K562 (cell line): Measurements from ENCODE around the gene MARCKSL1. TPM values are rescaled to one million over a fixed set of nuclear protein-coding genes. Genes with fewer than 3 reads are reported as not detected.

Source experiments
- GABPA ChIP-seq: fragments of 200-800 bp; sonication (Bioruptor generic); conservative IDR thresholded peaks from 2 replicates; pipeline ENCODE4 v1.6.1; 2016; ENCODE audit warnings: low read depth, missing genetic modification characterization, missing compliant biosample characterization
- NFXL1 ChIP-seq: fragments of 450-650 bp; formaldehyde crosslinking; IDR thresholded peaks from 2 replicates; pipeline ENCODE4 v1.4.0; 2021; ENCODE audit warnings: mild to moderate bottlenecking
- NR0B1 ChIP-seq: fragments of 450-650 bp; IDR thresholded peaks from one replicate; pipeline ENCODE4 v1.6.1; 2018; ENCODE audit warnings: mild to moderate bottlenecking, moderate library complexity; ENCODE audit not compliant: partially characterized antibody
- NUFIP1 ChIP-seq: fragments of 450-650 bp; IDR thresholded peaks from 2 replicates; pipeline ENCODE4 v1.6.1; 2018; ENCODE audit not compliant: partially characterized antibody
- POLR2AphosphoS2 ChIP-seq: IDR thresholded peaks from 2 replicates; pipeline ENCODE4 v1.6.1; 2012; ENCODE audit warnings: low read length, improper control_type of control experiment
- RBFOX2 ChIP-seq: fragments of 200-400 bp; formaldehyde crosslinking; IDR thresholded peaks from 2 replicates; pipeline ENCODE4 v1.6.1; 2017; ENCODE audit warnings: low read depth, mild to moderate bottlenecking, low read length, moderate library complexity
- SNRNP70 ChIP-seq: fragments of 200-400 bp; formaldehyde crosslinking; optimal IDR thresholded peaks from 2 replicates; pipeline ENCODE3; 2017; ENCODE audit warnings: low read depth, low read length
- TAL1 ChIP-seq: fragments of 450-650 bp; IDR thresholded peaks from 2 replicates; pipeline ENCODE4 v1.6.1; 2016; ENCODE audit warnings: mild to moderate bottlenecking
- ZSCAN29 ChIP-seq: fragments of 450-650 bp; IDR thresholded peaks from 2 replicates; pipeline ENCODE4 v1.6.1; 2017
- polyA plus RNA-seq, 8 experiments: library from polyadenylated mRNA; depleted of rRNA in 4 of 8; stranded (reverse) in 5 of 8; unstranded in 3 of 8; fragments of >200 nt; fragmentation: Nextera tagmentation in 2 of 8; fragmentation: Illumina TruSeq in 1 of 8; extraction: Ambion mirVana in 2 of 8; extraction: Trizol in 1 of 8; gene quantifications; 2 replicates each; pipeline versions ENCODE4 v1.2.1 to v1.2.3, GENCODE V29; 2011 to 2014; ENCODE audit warnings: inconsistent platforms in 1 of 8, missing spikeins in 1 of 8
- total RNA-seq, 7 experiments: library from RNA; depleted of rRNA in 6 of 7; stranded (reverse); fragments of >200 nt in 6 of 7; fragmentation: Illumina TruSeq in 2 of 7; extraction: Trizol in 2 of 7; gene quantifications; 2 replicates each; pipeline versions ENCODE4 v1.2.1 to v1.2.3, GENCODE V29; 2011 to 2021; ENCODE audit warnings: low replicate concordance in 1 of 7
- TF ChIP-seq, protein P1 (sequence below): fragments of 250-450 bp; sonication (Bioruptor Pico); IDR thresholded peaks from 2 replicates; pipeline ENCODE4 v1.5.0; 2020; ENCODE audit warnings: mild to moderate bottlenecking

Gene MARCKSL1
- total and polyA plus RNA-seq, 9 of the 15 experiments (the other 6 are each of a cell fraction or from before 2014, with no cell fraction given): 14.7 to 325 (median 155) TPM

- TF ChIP-seq POLR2AphosphoS2 (peak; percentile 31; the same call in 1 of the 2 replicates), RBFOX2 (peak; percentile 53), ZSCAN29 (no peak), NR0B1 (no peak), NUFIP1 (no peak), TAL1 (no peak), SNRNP70 (no peak), NFXL1 (CRISPR knock-in tag) (no peak), GABPA (tag) (no peak)
- TF ChIP-seq, protein P1, sequence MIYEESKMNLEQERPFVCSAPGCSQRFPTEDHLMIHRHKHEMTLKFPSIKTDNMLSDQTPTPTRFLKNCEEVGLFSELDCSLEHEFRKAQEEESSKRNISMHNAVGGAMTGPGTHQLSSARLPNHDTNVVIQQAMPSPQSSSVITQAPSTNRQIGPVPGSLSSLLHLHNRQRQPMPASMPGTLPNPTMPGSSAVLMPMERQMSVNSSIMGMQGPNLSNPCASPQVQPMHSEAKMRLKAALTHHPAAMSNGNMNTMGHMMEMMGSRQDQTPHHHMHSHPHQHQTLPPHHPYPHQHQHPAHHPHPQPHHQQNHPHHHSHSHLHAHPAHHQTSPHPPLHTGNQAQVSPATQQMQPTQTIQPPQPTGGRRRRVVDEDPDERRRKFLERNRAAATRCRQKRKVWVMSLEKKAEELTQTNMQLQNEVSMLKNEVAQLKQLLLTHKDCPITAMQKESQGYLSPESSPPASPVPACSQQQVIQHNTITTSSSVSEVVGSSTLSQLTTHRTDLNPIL (CRISPR knock-in tag): no peak
Measured at GRCh38 chr1:32377541-32378220, 41.6 kb upstream of the MARCKSL1 start (continued).
